22Rv1 (cell line): ENCODE measurements around the gene CYFIP2.

Experiments
- CTCF ChIP-seq: fragments of 450-650 bp; IDR thresholded peaks from 2 replicates; pipeline ENCODE4 v1.5.1; 2017; ENCODE audit warnings: mild to moderate bottlenecking
- ZFX ChIP-seq: fragments of 450-650 bp; IDR thresholded peaks from 2 replicates; pipeline ENCODE4 v1.6.1; 2017; ENCODE audit warnings: antibody characterized with exemption, borderline replicate concordance

GRCh38 chr5:157382996-157383800, 117.3 kb downstream of the CYFIP2 start:
- TF ChIP-seq CTCF (no peak), ZFX (no peak)
